K562 treated with DMSO at 1 percent for 24 hours (cell line): ENCODE results near the gene SERPINA6. TPM values are rescaled to one million over a fixed set of nuclear protein-coding genes. Genes with fewer than 3 reads are reported as not detected.

Experiments
- total RNA-seq: library from RNA; unstranded; fragments of 300-600 nt; gene quantifications from 2 replicates; pipeline ENCODE4 v1.2.3, GENCODE V29; 2022; ENCODE audit warnings: low read depth; ENCODE audit not compliant: insufficient read depth

The SERPINA6 gene, protein sequence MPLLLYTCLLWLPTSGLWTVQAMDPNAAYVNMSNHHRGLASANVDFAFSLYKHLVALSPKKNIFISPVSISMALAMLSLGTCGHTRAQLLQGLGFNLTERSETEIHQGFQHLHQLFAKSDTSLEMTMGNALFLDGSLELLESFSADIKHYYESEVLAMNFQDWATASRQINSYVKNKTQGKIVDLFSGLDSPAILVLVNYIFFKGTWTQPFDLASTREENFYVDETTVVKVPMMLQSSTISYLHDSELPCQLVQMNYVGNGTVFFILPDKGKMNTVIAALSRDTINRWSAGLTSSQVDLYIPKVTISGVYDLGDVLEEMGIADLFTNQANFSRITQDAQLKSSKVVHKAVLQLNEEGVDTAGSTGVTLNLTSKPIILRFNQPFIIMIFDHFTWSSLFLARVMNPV
- total RNA-seq: not detected in 2 replicates

DNA sequence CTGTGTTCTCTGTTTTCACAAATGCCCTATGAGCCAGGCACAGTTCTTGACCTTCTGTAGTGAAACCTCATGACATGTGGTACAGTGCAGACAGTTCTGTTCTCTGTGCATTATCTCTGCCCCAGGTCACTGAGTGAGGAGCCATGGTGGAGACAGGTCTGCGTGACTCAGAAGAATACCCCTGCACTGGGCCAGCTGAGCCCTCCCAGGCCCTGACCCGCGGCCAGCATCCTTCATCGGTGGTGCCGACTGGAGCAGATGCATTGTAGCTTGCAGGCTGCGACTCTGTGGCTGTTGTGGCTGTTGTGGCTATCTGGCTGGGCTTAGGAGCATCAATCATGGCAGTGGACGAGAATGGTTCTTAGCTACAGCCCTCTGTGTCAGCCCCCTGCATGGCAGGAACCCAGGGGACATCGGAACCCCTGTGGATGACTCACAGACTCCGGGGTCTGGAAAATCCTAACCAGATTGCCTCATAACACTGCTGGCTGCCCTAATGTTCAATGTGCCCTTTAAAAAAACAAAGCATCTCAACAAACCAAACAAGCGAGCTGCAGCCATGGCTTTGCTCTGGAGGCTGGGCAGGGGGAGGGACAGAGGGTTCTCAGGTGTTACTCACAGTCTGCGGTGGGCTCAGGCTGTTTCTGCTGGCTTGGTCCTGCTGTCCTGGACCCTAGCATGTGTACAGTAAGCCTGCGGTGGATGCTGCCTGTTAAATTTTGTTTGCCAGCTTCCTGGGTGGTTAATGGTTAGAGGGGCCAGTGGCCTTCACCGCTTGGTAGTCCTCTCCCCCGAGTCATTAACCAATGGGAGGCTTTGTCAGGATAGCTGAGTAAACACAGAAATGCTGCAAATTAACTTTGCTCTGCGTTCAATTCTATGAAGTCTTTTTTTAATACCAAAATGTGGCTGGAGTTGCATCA is at the start of gene SERPINA6:
Gene SERPINA6, minus strand, starts transcription at position 689 of the 923 bp plus-strand sequence. CDS start 8,688 bp downstream, outside the sequence.

DNA sequence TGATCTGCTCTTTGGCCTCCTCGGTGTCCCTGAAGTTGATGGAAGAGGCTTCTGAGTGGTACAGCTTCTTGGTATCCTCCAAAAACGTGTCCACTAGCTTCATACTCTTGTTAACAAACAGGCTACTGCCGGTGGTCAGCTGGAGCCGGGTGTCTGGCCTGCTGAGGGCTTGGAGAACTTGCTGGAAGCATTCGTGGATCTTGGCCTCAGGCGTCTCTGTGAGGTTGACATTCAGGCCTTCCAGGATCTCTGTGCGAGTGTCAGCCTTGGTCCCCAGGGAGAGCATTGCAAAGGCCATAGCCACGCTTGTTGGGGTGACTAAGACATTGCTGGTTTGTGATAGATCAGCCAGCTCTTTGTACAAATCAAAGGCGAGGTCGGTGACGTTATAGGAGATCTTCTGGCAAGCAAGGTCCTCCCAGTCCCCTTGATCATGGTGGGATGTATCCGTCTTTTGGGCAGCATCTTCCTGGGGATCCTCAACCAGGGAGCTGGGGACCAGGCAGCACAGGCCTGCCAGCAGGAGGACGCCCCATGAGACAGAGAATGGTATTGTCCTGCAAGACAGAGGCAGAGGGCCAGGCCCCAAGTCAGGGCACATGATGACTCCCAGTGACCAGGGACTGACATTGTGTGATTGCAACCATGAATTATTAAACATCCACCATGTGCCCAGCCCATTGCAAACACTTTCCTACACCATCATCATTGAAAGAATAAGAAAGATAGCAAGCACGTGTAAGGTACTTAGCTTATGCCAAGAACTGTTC is 43.2 kb upstream of the SERPINA6 start, which contains the start of gene SERPINA2:
Gene SERPINA2, minus strand, starts transcription at position 553 of the 770 bp plus-strand sequence.

DNA sequence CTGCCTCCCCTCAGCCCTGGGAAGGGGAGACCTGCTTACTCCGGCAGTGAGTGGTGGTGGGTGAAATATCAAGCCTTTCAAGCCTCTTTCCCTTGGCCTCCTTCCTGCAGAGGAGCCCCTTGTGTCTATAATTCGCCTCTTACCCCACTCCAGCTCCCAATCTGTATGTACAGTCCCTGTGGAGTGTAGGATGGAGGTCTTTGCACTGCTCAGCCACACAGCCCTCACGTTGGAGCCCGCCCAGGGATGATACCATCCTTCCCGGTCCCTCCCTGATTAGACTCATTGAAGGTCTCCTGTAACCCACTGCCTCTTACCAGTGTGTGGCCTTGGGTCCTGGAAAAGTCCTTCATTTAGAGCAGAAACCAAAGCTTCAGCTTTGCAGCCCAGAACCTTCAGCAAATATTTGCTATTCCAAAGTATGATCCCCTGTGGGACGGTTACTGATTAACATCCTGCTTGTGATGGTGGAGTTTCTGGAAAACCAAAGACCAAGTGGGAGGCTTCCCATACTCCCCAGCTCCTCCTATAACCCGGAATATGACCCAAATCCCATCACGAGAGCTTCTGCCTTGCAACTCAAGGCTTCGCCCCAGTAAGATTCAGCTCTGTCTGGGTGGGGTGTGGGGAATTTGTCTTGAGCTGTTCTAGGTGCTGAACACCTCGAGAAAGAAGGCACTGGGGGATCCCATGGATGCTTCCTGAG is 30.1 kb downstream of the SERPINA6 start, which contains the start of gene SERPINA10:
Gene SERPINA10, minus strand, starts transcription at position 397 of the 706 bp plus-strand sequence. CDS start 2,675 bp downstream, outside the sequence.

Other genes starting within 250 kb of the SERPINA6 start
- 53.0 and 62.7 TPM in 2 replicates for gene DDX24, start 242.1 kb downstream of the SERPINA6 start, total RNA-seq
- 50.7 and 53.5 TPM in 2 replicates for gene IFI27L1, start 242.0 kb downstream of the SERPINA6 start, total RNA-seq
- gene IFI27, start 212.6 kb downstream of the SERPINA6 start, total RNA-seq: 6.7 and 8.4 TPM in 2 replicates
- 30.0 and 33.3 TPM in 2 replicates for gene IFI27L2, start 193.7 kb downstream of the SERPINA6 start, total RNA-seq
- gene PPP4R4, start 149.0 kb downstream of the SERPINA6 start, total RNA-seq: not detected in 2 replicates
- not detected in 2 replicates for gene SERPINA10, start 30.1 kb downstream of the SERPINA6 start, total RNA-seq
- gene SERPINA2, start 43.4 kb upstream of the SERPINA6 start, total RNA-seq: not detected in 2 replicates
- gene SERPINA1, start 65.3 kb upstream of the SERPINA6 start, total RNA-seq: not detected in 2 replicates
- not detected in 2 replicates for gene SERPINA11, start 129.5 kb upstream of the SERPINA6 start, total RNA-seq
- gene SERPINA9, start 152.9 kb upstream of the SERPINA6 start, total RNA-seq: not detected in 2 replicates
- not detected in 2 replicates for gene SERPINA12, start 186.1 kb upstream of the SERPINA6 start, total RNA-seq
- gene SERPINA4, start 238.1 kb upstream of the SERPINA6 start, total RNA-seq: not detected in 2 replicates